Measurements from ENCODE around the gene ALKBH4.

ALKBH4 gene

GRCh38 chr7:102426268-102427018 lies 38.2 kb downstream of the ALKBH4 start:
- Histone ChIP-seq H3K27ac (ENCODE audit: low read depth, low read length) (peak overlapping the region; percentile 92), H3K9me3 (ENCODE audit: control insufficient read depth in 1 of 2, low read length in 2 of 2) (no peaks in the 10 kb centered on the region), H3K27me3 (ENCODE audit: control insufficient read depth in 1 of 2, insufficient read depth in 2 of 2, low read length in 2 of 2) (no peaks in the 10 kb centered on the region), H3K9ac (ENCODE audit: low read depth in 1 of 2, low read length in 2 of 2) (peak overlapping the region; percentile 55 to 69), H3K4me1 (ENCODE audit: control insufficient read depth in 1 of 2, insufficient read depth in 2 of 2, low read length in 2 of 2) (peaks cover 22 to 42% of the 10 kb centered on the region in 2 donors), H3K4me3 (ENCODE audit: low read depth in 1 of 2, low read length in 2 of 2) (peak overlapping the region; percentile 33 to 45), H3K36me3 (ENCODE audit: control insufficient read depth in 1 of 2, insufficient read depth in 2 of 2, low read length in 2 of 2) (peaks cover 5 to 31% of the 10 kb centered on the region in 2 donors)

- peaks cover 19 to 37% of the 10 kb centered on the region in 2 donors for H3K4me1 ChIP-seq (ENCODE audit: control insufficient read depth in 1 of 2, insufficient read depth in 2 of 2, low read length in 2 of 2)
- H3K4me3 ChIP-seq (ENCODE audit: low read depth in 1 of 2, low read length in 2 of 2) = peak overlapping the region; percentile 45 to 50
- peak overlapping the region; percentile 92 for H3K27ac ChIP-seq (ENCODE audit: low read depth, low read length)
- peaks cover 5 to 35% of the 10 kb centered on the region in 2 donors for H3K36me3 ChIP-seq (ENCODE audit: control insufficient read depth in 1 of 2, insufficient read depth in 2 of 2, low read length in 2 of 2)
- no peaks in the 10 kb centered on the region for H3K27me3 ChIP-seq (ENCODE audit: control insufficient read depth in 1 of 2, insufficient read depth in 2 of 2, low read length in 2 of 2)
- peak overlapping the region; percentile 55 to 69 for H3K9ac ChIP-seq (ENCODE audit: low read depth in 1 of 2, low read length in 2 of 2)
- H3K9me3 ChIP-seq (ENCODE audit: control insufficient read depth in 1 of 2, low read length in 2 of 2) = no peaks in the 10 kb centered on the region
These were observed 38.9 kb downstream of the ALKBH4 start for GRCh38 chr7:102425639-102426267.

DNA sequence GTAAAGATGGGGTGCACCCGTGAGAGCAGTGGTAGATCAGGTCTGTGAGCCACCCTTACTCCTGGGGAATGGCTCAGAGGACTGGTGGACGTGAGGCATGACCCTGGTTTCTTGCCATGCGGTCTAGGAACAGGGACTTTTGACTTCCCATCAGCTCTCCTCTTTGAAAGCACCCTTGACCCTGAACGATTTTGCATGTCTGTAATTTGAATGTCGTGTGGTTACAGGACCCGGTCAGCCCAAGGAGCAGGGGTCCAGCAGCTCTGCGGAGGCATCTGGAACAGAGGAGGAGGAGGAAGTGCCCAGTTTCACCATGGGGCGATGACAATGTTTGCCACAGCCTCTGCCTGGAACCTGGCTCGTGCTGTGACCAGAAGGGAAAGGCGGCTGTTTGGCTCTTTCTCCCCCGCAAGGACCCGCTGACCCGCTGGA lies 39.9 kb downstream of the ALKBH4 start:
- no peaks in the 10 kb centered on the region for H3K27me3 ChIP-seq (ENCODE audit: control insufficient read depth in 1 of 2, insufficient read depth in 2 of 2, low read length in 2 of 2)
- H3K9ac ChIP-seq (ENCODE audit: low read depth in 1 of 2, low read length in 2 of 2) = peak overlapping the region in 1 of 2 donors; percentile 69
- H3K4me3 ChIP-seq (ENCODE audit: low read depth in 1 of 2, low read length in 2 of 2) = peak overlapping the region in 1 of 2 donors; percentile 50
- H3K36me3 ChIP-seq (ENCODE audit: control insufficient read depth in 1 of 2, insufficient read depth in 2 of 2, low read length in 2 of 2) = peaks cover 5 to 44% of the 10 kb centered on the region in 2 donors
- H3K4me1 ChIP-seq (ENCODE audit: control insufficient read depth in 1 of 2, insufficient read depth in 2 of 2, low read length in 2 of 2) = peaks cover 15 to 37% of the 10 kb centered on the region in 2 donors
- H3K27ac ChIP-seq (ENCODE audit: low read depth, low read length) = peak overlapping the region; percentile 92
- no peaks in the 10 kb centered on the region for H3K9me3 ChIP-seq (ENCODE audit: control insufficient read depth in 1 of 2, low read length in 2 of 2)

GRCh38 chr7:102424129-102424551 lies 40.5 kb downstream of the ALKBH4 start:
- H3K4me3 ChIP-seq (ENCODE audit: low read depth in 1 of 2, low read length in 2 of 2) = no peak overlapping the region
- peaks cover 15 to 37% of the 10 kb centered on the region in 2 donors for H3K4me1 ChIP-seq (ENCODE audit: control insufficient read depth in 1 of 2, insufficient read depth in 2 of 2, low read length in 2 of 2)
- H3K9me3 ChIP-seq (ENCODE audit: control insufficient read depth in 1 of 2, low read length in 2 of 2) = no peaks in the 10 kb centered on the region
- H3K27ac ChIP-seq (ENCODE audit: low read depth, low read length) = no peak overlapping the region
- peaks cover 5 to 51% of the 10 kb centered on the region in 2 donors for H3K36me3 ChIP-seq (ENCODE audit: control insufficient read depth in 1 of 2, insufficient read depth in 2 of 2, low read length in 2 of 2)
- H3K9ac ChIP-seq (ENCODE audit: low read depth in 1 of 2, low read length in 2 of 2) = no peak overlapping the region
- H3K27me3 ChIP-seq (ENCODE audit: control insufficient read depth in 1 of 2, insufficient read depth in 2 of 2, low read length in 2 of 2) = no peaks in the 10 kb centered on the region

DNA sequence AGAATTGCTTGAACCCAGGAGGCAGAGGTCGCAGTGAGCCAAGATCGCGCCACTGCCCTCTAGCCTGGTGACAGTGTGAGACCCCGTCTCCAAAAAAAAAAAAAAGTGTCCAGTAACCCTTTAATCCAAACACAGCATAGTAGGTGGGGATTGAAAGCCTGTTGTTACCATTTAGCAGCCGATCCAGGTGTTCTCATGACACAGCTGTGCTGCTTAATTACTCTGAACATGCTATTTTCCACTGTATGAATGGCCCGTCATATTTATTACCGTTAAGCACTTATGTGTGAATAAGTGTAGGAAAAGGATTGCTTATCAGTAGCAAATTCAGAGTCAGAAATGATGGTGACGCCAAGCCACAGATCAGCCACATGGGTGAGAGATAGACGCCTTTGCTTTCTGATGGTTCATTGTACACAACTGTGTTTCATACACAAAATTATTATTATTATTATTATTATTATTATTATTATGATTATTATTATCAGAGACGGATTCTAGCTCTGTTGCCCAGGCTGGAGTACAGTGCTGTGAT lies 42.9 kb downstream of the ALKBH4 start:
- Histone ChIP-seq H3K36me3 (ENCODE audit: control insufficient read depth in 1 of 2, insufficient read depth in 2 of 2, low read length in 2 of 2) (peaks cover 5 to 61% of the 10 kb centered on the region in 2 donors), H3K4me3 (ENCODE audit: low read depth in 1 of 2, low read length in 2 of 2) (no peak overlapping the region), H3K27me3 (ENCODE audit: control insufficient read depth in 1 of 2, insufficient read depth in 2 of 2, low read length in 2 of 2) (no peaks in the 10 kb centered on the region), H3K9ac (ENCODE audit: low read depth in 1 of 2, low read length in 2 of 2) (no peak overlapping the region), H3K4me1 (ENCODE audit: control insufficient read depth in 1 of 2, insufficient read depth in 2 of 2, low read length in 2 of 2) (peaks cover 12 to 32% of the 10 kb centered on the region in 2 donors), H3K27ac (ENCODE audit: low read depth, low read length) (no peak overlapping the region), H3K9me3 (ENCODE audit: control insufficient read depth in 1 of 2, low read length in 2 of 2) (no peaks in the 10 kb centered on the region)

- no peaks in the 10 kb centered on the region for H3K9me3 ChIP-seq (ENCODE audit: control insufficient read depth in 1 of 2, low read length in 2 of 2)
- H3K4me1 ChIP-seq (ENCODE audit: control insufficient read depth in 1 of 2, insufficient read depth in 2 of 2, low read length in 2 of 2) = peaks cover 3 to 15% of the 10 kb centered on the region in 2 donors
- no peak overlapping the region for H3K27ac ChIP-seq (ENCODE audit: low read depth, low read length)
- H3K27me3 ChIP-seq (ENCODE audit: control insufficient read depth in 1 of 2, insufficient read depth in 2 of 2, low read length in 2 of 2) = no peaks in the 10 kb centered on the region
- no peak overlapping the region for H3K4me3 ChIP-seq (ENCODE audit: low read depth in 1 of 2, low read length in 2 of 2)
- peaks cover 0 to 67% of the 10 kb centered on the region in 2 donors for H3K36me3 ChIP-seq (ENCODE audit: control insufficient read depth in 1 of 2, insufficient read depth in 2 of 2, low read length in 2 of 2)
- no peak overlapping the region for H3K9ac ChIP-seq (ENCODE audit: low read depth in 1 of 2, low read length in 2 of 2)
These were observed 46.1 kb downstream of the ALKBH4 start for GRCh38 chr7:102418592-102418991.

DNA sequence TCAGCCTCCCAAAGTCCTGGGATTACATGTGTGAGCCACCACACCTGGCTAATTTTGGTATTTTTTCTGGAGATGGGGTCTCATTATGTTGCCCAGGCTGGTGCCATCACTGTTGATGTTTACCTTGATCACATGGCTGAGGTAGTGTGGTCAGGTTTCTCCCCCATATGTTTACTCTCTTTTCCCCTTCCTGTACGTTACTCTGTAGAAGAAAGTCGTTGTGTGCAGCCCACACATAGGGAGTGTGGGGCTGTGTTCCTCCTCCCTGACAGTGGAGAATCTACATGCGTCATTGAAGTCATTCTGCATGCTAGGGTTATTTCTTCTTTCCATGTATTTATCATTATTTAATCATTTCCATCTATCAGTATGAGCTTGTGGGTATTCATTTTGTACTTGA lies 47.6 kb downstream of the ALKBH4 start:
- Histone ChIP-seq H3K4me1 (ENCODE audit: control insufficient read depth in 1 of 2, insufficient read depth in 2 of 2, low read length in 2 of 2) (peaks cover 3 to 15% of the 10 kb centered on the region in 2 donors), H3K4me3 (ENCODE audit: low read depth in 1 of 2, low read length in 2 of 2) (no peak overlapping the region), H3K36me3 (ENCODE audit: control insufficient read depth in 1 of 2, insufficient read depth in 2 of 2, low read length in 2 of 2) (peaks cover 4 to 76% of the 10 kb centered on the region in 2 donors), H3K27ac (ENCODE audit: low read depth, low read length) (no peak overlapping the region), H3K9me3 (ENCODE audit: control insufficient read depth in 1 of 2, low read length in 2 of 2) (no peaks in the 10 kb centered on the region), H3K9ac (ENCODE audit: low read depth in 1 of 2, low read length in 2 of 2) (no peak overlapping the region), H3K27me3 (ENCODE audit: control insufficient read depth in 1 of 2, insufficient read depth in 2 of 2, low read length in 2 of 2) (no peaks in the 10 kb centered on the region)

DNA sequence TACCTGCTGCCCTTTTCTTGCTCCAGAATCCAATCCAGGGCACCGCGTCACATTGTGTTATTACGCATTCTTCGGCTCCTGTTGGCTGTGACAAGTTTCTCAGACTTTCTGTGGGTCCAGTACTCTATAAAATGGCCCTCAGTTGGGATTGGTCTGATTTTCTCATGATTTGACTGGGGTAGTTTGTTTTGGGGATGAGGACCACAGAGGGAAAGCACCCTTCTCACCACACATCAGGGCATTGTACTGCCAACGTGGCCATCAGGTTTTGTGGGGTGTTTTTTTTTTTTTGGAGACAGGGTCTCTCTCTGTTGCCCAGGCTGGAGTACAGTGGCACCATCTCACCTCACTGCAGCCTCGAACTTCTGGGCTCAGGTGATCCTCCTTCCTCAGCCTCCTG lies 48.3 kb downstream of the ALKBH4 start:
- peaks cover 4 to 80% of the 10 kb centered on the region in 2 donors for H3K36me3 ChIP-seq (ENCODE audit: control insufficient read depth in 1 of 2, insufficient read depth in 2 of 2, low read length in 2 of 2)
- no peak overlapping the region for H3K9ac ChIP-seq (ENCODE audit: low read depth in 1 of 2, low read length in 2 of 2)
- no peak overlapping the region for H3K27ac ChIP-seq (ENCODE audit: low read depth, low read length)
- no peaks in the 10 kb centered on the region for H3K27me3 ChIP-seq (ENCODE audit: control insufficient read depth in 1 of 2, insufficient read depth in 2 of 2, low read length in 2 of 2)
- no peaks in the 10 kb centered on the region for H3K9me3 ChIP-seq (ENCODE audit: control insufficient read depth in 1 of 2, low read length in 2 of 2)
- no peak overlapping the region for H3K4me3 ChIP-seq (ENCODE audit: low read depth in 1 of 2, low read length in 2 of 2)
- peaks cover 3 to 15% of the 10 kb centered on the region in 2 donors for H3K4me1 ChIP-seq (ENCODE audit: control insufficient read depth in 1 of 2, insufficient read depth in 2 of 2, low read length in 2 of 2)

GRCh38 chr7:102415685-102416225 lies 48.9 kb downstream of the ALKBH4 start:
- Histone ChIP-seq H3K4me3 (ENCODE audit: low read depth in 1 of 2, low read length in 2 of 2) (peak overlapping the region in 1 of 2 donors; percentile 8), H3K9me3 (ENCODE audit: control insufficient read depth in 1 of 2, low read length in 2 of 2) (no peaks in the 10 kb centered on the region), H3K36me3 (ENCODE audit: control insufficient read depth in 1 of 2, insufficient read depth in 2 of 2, low read length in 2 of 2) (peaks cover 4 to 82% of the 10 kb centered on the region in 2 donors), H3K4me1 (ENCODE audit: control insufficient read depth in 1 of 2, insufficient read depth in 2 of 2, low read length in 2 of 2) (peaks cover 3 to 15% of the 10 kb centered on the region in 2 donors), H3K9ac (ENCODE audit: low read depth in 1 of 2, low read length in 2 of 2) (no peak overlapping the region), H3K27me3 (ENCODE audit: control insufficient read depth in 1 of 2, insufficient read depth in 2 of 2, low read length in 2 of 2) (no peaks in the 10 kb centered on the region), H3K27ac (ENCODE audit: low read depth, low read length) (no peak overlapping the region)

- Histone ChIP-seq H3K27me3 (ENCODE audit: control insufficient read depth in 1 of 2, insufficient read depth in 2 of 2, low read length in 2 of 2) (no peaks in the 10 kb centered on the region), H3K9ac (ENCODE audit: low read depth in 1 of 2, low read length in 2 of 2) (no peak overlapping the region), H3K4me1 (ENCODE audit: control insufficient read depth in 1 of 2, insufficient read depth in 2 of 2, low read length in 2 of 2) (peaks cover 3 to 15% of the 10 kb centered on the region in 2 donors), H3K36me3 (ENCODE audit: control insufficient read depth in 1 of 2, insufficient read depth in 2 of 2, low read length in 2 of 2) (peaks cover 7 to 78% of the 10 kb centered on the region in 2 donors), H3K4me3 (ENCODE audit: low read depth in 1 of 2, low read length in 2 of 2) (no peak overlapping the region), H3K9me3 (ENCODE audit: control insufficient read depth in 1 of 2, low read length in 2 of 2) (no peaks in the 10 kb centered on the region), H3K27ac (ENCODE audit: low read depth, low read length) (no peak overlapping the region)
These were observed 51.1 kb downstream of the ALKBH4 start for GRCh38 chr7:102413611-102414010.
